A673 (cell line): Measurements from ENCODE around the gene PCDHGA9. TPM values are rescaled to one million over a fixed set of nuclear protein-coding genes. Genes with fewer than 3 reads are reported as not detected.

Experiments used
- BruUV-seq: library from RNA; stranded (reverse); fragments of 400-500 nt; replicated peaks from 2 replicates; lab custom pipeline; 2021; lab: Mats Ljungman, UMichigan
- CTCF ChIA-PET: fragments of 300-600 bp; sonication (Branson Sonifier 250); formaldehyde crosslinking; loops from one replicate; lab custom pipeline; 2022; ENCODE audit warnings: antibody characterized with exemption; lab: Charles Lee
- POLR2A ChIA-PET: fragments of 300-600 bp; sonication (Branson Sonifier 250); formaldehyde crosslinking; loops from one replicate; lab custom pipeline; 2022; ENCODE audit warnings: antibody characterized with exemption; ENCODE audit not compliant: low non-redundant PET; lab: Charles Lee
- DNase-seq: peaks from one replicate; pipeline ENCODE4 v3.0.0-alpha.2; 2015; ENCODE audit warnings: low spot score
- H3K27ac ChIP-seq: fragments of 200-600 bp; sonication (generic); 2 replicates; pipeline ENCODE4 v1.5.1; 2016; ENCODE audit warnings: mixed run types, low read depth, mild to moderate bottlenecking, mixed read lengths, antibody characterized with exemption, low read length; ENCODE audit not compliant: poor library complexity, severe bottlenecking
- H3K27me3 ChIP-seq: fragments of 200-600 bp; sonication (generic); replicated peaks from 2 replicates; pipeline ENCODE4 v1.6.1; 2017; ENCODE audit warnings: mixed run types, low read depth, mild to moderate bottlenecking, mixed read lengths, antibody characterized with exemption, low read length; ENCODE audit not compliant: insufficient read depth, poor library complexity
- H3K36me3 ChIP-seq: fragments of 200-600 bp; sonication (generic); 2 replicates; pipeline ENCODE4 v1.6.1; 2016; ENCODE audit warnings: mixed run types, mild to moderate bottlenecking, mixed read lengths, antibody characterized with exemption, low read length; ENCODE audit not compliant: insufficient read depth, poor library complexity, severe bottlenecking
- H3K4me1 ChIP-seq: fragments of 200-600 bp; sonication (generic); 2 replicates; pipeline ENCODE4 v1.6.1; 2017; ENCODE audit warnings: mixed run types, mild to moderate bottlenecking, mixed read lengths, antibody characterized with exemption, low read length; ENCODE audit not compliant: insufficient read depth, poor library complexity, severe bottlenecking
- H3K4me3 ChIP-seq: fragments of 200-600 bp; sonication (generic); 2 replicates; pipeline ENCODE4 v1.5.1; 2016; ENCODE audit warnings: low read depth, mixed run types, mild to moderate bottlenecking, mixed read lengths, low read length; ENCODE audit not compliant: poor library complexity, severe bottlenecking
- H3K9me3 ChIP-seq: fragments of 200-600 bp; sonication (generic); 2 replicates; pipeline ENCODE4 v1.6.1; 2016; ENCODE audit warnings: mixed run types, low read depth, mild to moderate bottlenecking, mixed read lengths, antibody characterized with exemption, low read length; ENCODE audit not compliant: poor library complexity, severe bottlenecking
- EZH2 ChIP-seq: fragments of 200-600 bp; sonication (generic); IDR thresholded peaks from 2 replicates; pipeline ENCODE4 v1.6.1; 2017; ENCODE audit warnings: borderline replicate concordance, low read depth, mild to moderate bottlenecking, mixed read lengths, antibody characterized with exemption, low read length; ENCODE audit not compliant: poor library complexity, severe bottlenecking
- intact Hi-C: fragments of 100-400 bp; cut with micrococcal nuclease; formaldehyde crosslinking; loops from one replicate; pipeline ENCODE4 v1.10.0; 2022; ENCODE audit not compliant: unreplicated experiment
- total RNA-seq: library from RNA; stranded (reverse); gene quantifications from 2 replicates; pipeline ENCODE4 v1.2.3, GENCODE V29; 2021
- TF ChIP-seq, protein P1 (sequence below): fragments of 300-800, 200-600 bp; sonication (generic); conservative IDR thresholded peaks from 2 replicates; pipeline ENCODE4 v1.5.1; 2017; ENCODE audit warnings: low read depth, mild to moderate bottlenecking, antibody characterized with exemption, low read length, moderate library complexity, mixed read lengths

Gene PCDHGA9
- total RNA-seq, 1 experiment from 2014 or later: 5.0 TPM

DNA sequence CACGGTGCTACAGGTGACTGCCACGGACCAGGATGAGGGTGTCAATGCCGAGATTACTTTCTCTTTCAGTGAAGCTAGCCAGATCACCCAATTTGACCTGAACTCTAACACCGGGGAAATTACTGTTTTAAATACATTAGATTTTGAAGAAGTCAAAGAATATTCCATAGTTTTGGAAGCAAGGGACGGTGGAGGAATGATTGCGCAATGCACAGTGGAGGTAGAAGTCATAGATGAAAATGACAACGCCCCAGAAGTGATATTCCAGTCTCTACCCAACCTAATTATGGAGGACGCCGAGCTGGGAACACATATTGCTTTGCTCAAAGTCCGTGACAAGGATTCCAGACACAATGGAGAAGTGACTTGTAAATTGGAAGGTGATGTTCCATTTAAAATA, 13.9 kb upstream of the PCDHGA9 start:
- no peak for DNase-seq
- POLR2A ChIA-PET: no interaction called here
- intact Hi-C loops: no loop called here
- Histone ChIP-seq H3K27ac (no peak overlapping the region), H3K4me3 (no peak overlapping the region), H3K4me1 (no peaks in the 10 kb centered on the region), H3K36me3 (no peaks in the 10 kb centered on the region), H3K27me3 (no peaks in the 10 kb centered on the region), H3K9me3 (peaks cover 69% of the 10 kb centered on the region)
- BruUV-seq: no TSS peak
- CTCF ChIA-PET: no interaction called here
- TF ChIP-seq, protein P1, sequence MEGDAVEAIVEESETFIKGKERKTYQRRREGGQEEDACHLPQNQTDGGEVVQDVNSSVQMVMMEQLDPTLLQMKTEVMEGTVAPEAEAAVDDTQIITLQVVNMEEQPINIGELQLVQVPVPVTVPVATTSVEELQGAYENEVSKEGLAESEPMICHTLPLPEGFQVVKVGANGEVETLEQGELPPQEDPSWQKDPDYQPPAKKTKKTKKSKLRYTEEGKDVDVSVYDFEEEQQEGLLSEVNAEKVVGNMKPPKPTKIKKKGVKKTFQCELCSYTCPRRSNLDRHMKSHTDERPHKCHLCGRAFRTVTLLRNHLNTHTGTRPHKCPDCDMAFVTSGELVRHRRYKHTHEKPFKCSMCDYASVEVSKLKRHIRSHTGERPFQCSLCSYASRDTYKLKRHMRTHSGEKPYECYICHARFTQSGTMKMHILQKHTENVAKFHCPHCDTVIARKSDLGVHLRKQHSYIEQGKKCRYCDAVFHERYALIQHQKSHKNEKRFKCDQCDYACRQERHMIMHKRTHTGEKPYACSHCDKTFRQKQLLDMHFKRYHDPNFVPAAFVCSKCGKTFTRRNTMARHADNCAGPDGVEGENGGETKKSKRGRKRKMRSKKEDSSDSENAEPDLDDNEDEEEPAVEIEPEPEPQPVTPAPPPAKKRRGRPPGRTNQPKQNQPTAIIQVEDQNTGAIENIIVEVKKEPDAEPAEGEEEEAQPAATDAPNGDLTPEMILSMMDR: no peak
- no peak for TF ChIP-seq EZH2

DNA sequence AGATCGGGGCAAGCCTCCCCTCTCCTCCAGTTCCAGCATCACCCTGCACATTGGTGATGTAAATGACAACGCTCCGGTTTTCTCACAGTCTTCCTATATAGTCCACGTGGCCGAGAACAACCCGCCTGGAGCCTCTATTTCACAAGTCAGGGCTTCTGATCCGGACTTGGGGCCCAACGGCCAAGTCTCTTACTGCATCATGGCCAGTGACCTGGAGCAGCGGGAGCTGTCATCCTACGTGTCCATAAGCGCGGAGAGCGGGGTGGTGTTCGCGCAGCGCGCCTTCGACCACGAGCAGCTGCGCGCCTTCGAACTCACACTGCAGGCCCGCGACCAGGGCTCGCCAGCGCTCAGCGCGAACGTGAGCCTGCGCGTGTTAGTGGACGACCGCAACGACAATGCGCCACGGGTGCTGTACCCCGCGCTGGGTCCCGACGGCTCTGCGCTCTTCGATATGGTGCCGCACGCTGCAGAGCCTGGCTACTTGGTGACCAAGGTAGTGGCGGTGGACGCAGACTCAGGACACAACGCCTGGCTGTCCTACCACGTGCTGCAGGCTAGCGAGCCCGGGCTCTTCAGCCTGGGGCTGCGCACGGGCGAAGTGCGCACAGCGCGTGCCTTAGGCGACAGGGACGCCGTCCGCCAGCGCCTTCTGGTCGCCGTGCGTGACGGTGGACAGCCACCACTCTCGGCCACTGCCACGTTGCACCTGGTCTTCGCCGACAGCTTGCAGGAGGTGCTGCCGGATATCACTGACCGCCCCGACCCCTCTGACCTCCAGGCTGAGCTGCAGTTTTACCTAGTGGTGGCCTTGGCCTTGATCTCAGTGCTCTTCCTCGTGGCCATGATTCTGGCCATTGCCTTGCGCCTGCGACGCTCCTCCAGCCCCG, 13.2 kb upstream of the PCDHGA9 start:
- no peak overlapping the region for H3K27ac ChIP-seq
- ChIA-PET CTCF (no interaction called here), POLR2A (no interaction called here)
- no peaks in the 10 kb centered on the region for H3K4me1 ChIP-seq
- no TSS peak for BruUV-seq
- peaks cover 62% of the 10 kb centered on the region for H3K9me3 ChIP-seq
- H3K36me3 ChIP-seq: no peaks in the 10 kb centered on the region
- DNase-seq: no peak
- no peak overlapping the region for H3K4me3 ChIP-seq
- no peaks in the 10 kb centered on the region for H3K27me3 ChIP-seq
- intact Hi-C loops: no loop called here
- TF ChIP-seq, protein P1: no peak
- no peak for TF ChIP-seq EZH2

DNA sequence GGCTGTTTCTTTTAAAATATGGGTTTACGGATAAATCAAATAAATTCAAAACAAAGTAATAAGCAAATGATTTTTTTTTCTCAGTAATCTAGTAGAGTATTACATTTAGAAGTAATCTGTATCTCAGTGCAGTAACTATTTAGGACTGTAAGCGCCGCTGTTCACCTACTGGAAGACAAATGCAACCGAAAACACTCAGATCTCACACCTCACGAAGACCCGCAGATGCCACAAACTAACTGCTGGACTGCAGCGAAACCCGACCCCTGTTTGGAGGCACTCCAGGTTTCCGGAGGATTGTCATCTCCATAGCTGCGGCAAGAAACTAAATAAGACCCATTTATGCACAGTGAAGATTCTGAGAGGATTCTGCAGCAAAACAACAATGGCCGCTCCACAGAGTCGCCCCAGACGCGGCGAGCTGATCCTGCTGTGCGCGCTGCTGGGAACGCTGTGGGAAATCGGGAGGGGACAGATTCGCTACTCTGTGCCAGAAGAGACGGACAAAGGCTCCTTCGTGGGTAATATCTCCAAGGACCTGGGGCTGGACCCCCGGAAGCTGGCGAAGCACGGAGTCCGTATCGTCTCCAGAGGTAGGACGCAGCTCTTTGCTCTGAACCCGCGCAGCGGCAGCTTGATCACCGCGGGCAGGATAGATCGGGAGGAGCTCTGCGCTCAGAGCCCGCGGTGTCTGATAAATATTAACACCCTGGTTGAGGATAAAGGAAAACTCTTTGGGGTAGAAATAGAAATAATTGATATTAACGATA, 10.0 kb upstream of the PCDHGA9 start, which contains the start of gene PCDHGA8:
Gene PCDHGA8 (plus strand): TSS at position 205 of the 770 bp plus-strand sequence. CDS start 181 bp downstream, at position 386.
- H3K4me1 ChIP-seq: no peaks in the 10 kb centered on the region
- H3K27me3 ChIP-seq: no peaks in the 10 kb centered on the region
- no peak within 1 kb of the TSS for H3K27ac ChIP-seq
- no peak within 1 kb of the TSS for H3K4me3 ChIP-seq
- peaks cover 54% of the 10 kb centered on the region for H3K9me3 ChIP-seq
- intact Hi-C loops: no loop called here
- ChIA-PET CTCF (no interaction called here), POLR2A (no interaction called here)
- peak; percentile 71 for DNase-seq
- no peaks in the 10 kb centered on the region for H3K36me3 ChIP-seq
- no TSS peak for BruUV-seq
- TF ChIP-seq, protein P1: peak; percentile 44
- TF ChIP-seq EZH2: no peak
